Prostate gland (tissue), 2 donors: ENCODE results near the gene GPBP1.

ENCODE experiments used
- CTCF ChIP-seq, 4 experiments: fragments of 200-600 bp in 2 of 4; fragments of 450-650 bp in 2 of 4; sonication (generic) in 2 of 4; IDR thresholded peaks; 1 replicate in 3 of 4; 2 replicates in 1 of 4; pipeline ENCODE4 v1.5.1; 2016 to 2019; ENCODE audit warnings: antibody characterized with exemption in 4 of 4, mild to moderate bottlenecking in 2 of 4, moderate library complexity in 2 of 4
- POLR2A ChIP-seq: fragments of 450-650 bp; IDR thresholded peaks from one replicate; pipeline ENCODE4 v1.6.1; 2016; ENCODE audit warnings: antibody characterized with exemption, mild to moderate bottlenecking
- POLR2AphosphoS5 ChIP-seq: sonication (generic); formaldehyde crosslinking; IDR thresholded peaks from one replicate; pipeline ENCODE4 v1.6.1; 2017; ENCODE audit warnings: antibody characterized with exemption

GRCh38 chr5:57244331-57244730 lies 70.5 kb downstream of the GPBP1 start:
- no peak for TF ChIP-seq CTCF (IDR thresholded peaks at IDR 0.05)
- no peak for TF ChIP-seq POLR2A
- TF ChIP-seq POLR2AphosphoS5 = no peak
